GM19240 (cell line): ENCODE measurements around the gene GPR39.

Experiments
- DNase-seq: peaks from one replicate; pipeline ENCODE4 v3.0.0; 2011; ENCODE audit warnings: low spot score; ENCODE audit not compliant: insufficient read length

GPR39 gene

DNA sequence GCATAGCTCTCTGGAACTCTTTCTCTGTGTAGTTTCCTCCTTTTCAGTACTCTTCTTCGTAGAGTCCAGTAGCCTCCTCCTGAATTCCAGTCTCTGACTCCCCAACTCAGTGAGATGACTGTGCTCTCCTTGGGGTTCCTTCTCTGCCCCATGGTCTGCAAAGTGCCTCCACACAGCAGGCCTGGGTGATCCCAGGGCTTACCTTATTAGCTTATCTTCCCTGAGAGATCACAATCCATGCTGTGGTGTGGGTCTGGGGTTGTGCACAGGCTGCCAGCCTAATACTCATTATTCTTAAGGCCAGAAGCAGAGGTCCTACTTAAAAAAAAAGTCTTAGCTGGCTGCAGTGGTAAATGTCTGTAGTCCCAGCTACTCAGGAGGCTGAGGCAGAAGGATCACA, 4.6 kb upstream of the GPR39 start:
- no peak for DNase-seq

DNA sequence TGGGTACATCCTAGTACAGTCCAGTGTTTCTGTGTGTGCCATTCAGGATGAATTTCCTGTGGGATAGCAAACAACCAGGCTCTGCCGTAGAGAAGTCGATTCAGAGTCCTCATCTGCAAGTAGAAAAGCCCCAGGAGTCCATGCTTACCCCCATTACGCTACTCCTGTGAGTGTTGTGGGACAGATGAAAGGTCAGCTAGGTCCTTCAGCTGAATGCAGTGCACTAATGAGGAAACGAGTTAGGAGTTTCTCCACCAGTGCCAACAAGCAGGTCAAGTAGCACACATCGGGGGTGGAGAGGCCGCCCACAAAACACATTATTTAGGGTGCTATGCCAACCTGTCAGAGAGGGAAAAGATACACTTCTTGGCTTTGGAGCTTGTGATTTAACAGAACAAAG, 2.5 kb upstream of the GPR39 start:
- no peak for DNase-seq

DNA sequence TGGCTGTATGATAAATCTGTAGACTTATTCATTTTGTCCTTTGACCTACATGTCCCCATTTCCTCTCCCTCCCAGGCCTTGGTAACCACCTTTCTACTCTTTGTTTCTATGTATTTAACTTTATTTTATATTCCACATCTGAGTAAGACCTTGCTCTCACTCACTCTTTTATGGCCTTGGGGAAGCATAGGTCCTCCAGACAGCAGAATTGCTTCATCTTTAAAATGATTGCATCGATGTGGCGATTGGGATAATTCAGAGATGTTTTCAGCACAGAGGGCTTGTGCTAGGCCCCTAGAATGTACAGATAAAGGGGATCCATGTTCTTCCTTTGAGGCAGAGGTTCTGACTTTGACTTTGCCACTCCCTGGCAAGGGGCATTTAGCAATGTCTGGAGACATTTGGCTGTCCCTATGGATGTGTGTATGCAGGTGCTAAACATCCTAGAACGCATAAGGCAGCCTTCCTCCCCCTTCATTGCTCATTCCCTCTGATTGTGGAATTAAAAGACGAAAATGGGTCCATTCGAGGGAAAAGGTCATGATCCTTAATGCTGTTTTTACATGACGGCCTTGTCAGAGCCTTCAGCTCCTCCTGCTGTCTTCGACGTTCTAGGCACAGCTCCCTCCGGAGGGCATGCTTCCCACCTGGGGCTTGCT, 1.2 kb upstream of the GPR39 start:
- DNase-seq: no peak

DNA sequence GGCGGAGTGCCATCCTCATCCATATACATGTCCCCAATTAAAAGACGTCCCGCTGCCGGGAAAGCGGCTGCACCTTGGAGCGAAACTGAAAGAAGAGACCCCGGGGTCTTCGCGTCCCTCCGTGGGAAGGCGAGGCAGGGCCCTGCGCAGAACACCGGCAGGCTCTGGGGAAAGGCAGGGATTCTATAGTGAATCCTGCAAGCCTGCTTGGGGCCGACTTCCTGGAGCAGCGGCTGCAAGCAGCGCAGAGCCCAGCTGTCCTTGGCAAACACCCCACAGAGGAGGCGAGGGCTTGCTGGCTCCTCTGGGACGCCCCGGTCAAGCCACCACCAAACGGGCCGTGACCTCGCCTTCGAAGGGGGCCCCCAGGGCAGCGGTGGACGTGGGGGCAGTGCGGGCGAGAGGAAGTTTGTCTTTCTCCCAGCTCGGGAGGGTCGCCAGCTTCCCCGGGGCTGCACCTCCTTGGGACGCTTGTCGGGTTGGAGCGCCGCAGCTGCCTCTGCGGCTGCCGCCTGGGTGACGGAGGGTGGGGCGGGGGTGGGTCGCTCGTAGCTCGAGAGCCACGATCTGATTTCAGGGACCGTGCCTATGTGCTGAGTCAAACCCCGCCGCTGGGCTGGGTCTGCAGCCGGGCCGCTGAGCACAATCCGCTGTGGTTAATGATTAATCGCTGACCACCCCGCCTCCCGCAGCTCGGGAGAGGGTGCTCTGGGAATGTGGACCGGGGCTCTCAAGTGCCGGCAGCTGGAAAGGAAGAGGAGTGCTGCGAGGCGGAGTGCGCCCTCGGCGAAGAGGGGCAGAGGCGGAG, 486 bp upstream of the GPR39 start:
- DNase-seq: no peak

DNA sequence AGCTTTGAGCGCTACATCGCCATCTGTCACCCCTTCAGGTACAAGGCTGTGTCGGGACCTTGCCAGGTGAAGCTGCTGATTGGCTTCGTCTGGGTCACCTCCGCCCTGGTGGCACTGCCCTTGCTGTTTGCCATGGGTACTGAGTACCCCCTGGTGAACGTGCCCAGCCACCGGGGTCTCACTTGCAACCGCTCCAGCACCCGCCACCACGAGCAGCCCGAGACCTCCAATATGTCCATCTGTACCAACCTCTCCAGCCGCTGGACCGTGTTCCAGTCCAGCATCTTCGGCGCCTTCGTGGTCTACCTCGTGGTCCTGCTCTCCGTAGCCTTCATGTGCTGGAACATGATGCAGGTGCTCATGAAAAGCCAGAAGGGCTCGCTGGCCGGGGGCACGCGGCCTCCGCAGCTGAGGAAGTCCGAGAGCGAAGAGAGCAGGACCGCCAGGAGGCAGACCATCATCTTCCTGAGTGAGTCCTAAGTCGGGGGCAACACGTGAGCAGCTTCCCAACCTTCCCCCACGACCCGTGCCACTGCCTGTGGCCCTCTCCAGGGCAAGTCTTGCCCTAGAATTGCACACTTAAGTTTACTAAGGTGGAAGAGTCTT, 928 bp downstream of the GPR39 start:
- DNase-seq: no peak

DNA sequence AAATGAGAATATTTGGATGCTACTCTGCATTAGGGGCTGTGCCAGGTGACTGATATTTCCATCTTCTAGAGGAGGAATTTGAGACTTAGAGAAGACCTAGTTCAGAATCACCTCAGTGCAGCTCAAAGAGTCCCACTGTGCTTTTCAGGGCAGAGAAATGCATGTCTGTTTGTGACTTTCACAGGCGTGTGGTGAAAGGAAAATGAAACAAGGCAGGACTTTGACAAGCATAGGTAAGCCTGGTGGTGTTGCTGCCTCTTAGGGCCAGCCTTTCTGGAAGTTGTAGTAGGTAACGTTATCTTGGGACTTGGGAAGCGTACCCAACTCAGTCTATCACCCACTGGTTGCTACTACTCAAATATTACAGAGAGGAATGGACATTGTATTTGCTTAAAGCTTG, 2.6 kb downstream of the GPR39 start:
- no peak for DNase-seq

DNA sequence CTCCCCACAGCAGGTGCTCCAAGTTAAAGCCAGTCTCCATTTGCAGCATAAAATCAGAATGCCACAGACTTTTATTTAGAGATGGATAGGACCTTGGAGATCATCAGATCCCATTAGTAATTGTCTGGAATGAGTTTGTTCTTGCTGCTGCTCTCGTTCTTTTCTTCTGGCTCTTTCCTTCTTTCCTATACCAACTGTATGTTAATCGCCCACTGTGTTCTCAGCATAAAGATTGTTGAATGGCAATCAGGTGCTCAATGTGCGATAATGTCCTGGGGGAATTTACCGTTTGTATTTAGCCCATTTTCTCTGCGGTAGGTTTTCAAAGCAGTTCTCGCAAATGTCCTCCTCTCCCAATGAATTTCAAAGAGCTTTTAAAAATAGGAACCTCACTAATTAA, 3.3 kb downstream of the GPR39 start:
- DNase-seq: no peak

DNA sequence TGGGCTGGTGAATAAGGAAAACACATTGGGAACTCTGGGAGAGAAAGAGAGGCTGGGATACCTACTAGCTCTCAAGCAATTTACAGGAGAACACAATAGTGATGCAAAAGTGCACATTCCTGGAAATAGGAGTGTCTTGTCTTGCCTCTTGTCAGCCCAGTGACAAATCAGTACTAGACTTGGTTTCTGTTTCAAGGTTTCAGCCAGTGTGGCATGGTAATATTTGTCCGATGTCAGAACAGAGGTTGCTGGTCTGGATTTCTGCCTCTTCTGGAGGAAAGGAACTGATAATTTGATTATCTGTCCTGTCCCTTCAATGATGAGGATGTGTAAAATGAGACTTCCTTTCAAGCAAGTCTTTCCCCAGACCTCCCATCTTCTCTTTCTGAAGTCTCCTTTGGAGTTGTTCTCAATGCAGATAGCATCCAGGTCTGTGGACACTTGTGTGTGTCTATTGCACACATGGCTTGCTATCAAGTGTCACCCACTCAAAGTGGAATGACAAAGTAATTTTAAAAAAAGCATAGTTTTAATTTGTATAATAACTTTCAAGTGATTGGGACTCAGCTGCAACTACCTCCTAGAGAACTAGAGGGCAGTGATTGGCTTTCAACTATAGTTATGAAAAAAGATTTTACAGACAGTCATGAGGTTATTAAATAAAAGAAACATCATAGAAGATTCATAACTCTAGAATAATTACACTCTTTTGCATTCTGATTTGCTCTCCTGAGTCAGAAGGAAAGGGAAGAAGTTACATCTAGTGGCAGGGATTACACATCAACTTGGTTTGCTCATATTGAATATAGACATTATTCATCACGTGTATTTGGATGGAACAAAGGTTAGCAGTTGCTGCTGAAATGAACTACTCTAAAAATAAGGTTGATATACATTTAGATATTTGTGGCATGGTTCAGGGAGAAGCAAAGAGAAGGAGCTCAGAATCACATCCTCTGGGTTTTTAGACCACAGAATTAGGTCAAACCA, 4.5 kb downstream of the GPR39 start:
- DNase-seq: no peak

DNA sequence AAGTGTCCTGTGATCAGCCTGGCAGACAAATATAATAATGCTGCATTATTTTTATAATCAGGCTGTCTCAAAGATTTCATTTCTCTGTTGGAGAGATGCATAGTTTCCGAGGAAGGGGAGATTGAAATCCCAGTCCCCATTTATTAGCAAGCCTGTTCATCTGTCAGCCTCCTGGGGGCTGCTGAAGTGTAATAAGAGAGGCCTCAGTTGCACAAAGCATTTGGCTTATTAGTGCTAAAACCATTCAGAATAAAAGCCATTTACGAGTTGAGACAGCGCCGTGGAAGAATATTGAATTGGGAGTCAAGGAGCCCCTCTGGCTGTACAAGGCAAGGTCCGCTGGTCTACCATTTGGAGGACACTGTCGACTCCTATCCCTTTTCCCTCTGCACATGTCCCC, 6.1 kb downstream of the GPR39 start:
- DNase-seq: no peak

DNA sequence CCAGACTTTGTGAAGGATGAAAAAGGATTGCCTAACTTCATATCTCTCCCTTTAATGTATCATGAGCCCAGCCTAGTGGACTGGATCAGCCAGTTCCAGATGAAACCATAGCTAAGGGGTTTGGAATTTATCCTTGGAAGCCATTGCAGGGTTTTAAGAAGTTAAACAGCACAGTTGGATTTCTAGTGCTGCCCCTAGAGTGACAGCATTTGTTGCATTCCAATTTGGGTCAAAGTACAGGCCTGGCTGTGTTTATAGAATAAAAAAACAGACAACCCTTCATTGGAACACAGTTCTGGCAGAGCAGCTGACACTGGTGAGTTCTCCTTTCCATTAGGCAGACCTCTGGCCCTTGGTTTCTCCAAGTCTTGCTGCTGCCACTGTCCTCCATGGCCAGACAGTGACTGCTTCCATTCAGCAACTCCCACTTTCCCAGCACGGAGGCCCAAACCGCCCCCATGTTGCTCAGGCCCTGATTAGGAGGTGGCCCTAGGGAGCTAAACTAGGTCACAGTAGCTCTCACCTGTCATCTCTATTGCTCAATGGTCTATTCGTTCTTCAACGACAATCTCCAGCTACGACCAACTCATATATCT, 8.0 kb downstream of the GPR39 start:
- DNase-seq: no peak

DNA sequence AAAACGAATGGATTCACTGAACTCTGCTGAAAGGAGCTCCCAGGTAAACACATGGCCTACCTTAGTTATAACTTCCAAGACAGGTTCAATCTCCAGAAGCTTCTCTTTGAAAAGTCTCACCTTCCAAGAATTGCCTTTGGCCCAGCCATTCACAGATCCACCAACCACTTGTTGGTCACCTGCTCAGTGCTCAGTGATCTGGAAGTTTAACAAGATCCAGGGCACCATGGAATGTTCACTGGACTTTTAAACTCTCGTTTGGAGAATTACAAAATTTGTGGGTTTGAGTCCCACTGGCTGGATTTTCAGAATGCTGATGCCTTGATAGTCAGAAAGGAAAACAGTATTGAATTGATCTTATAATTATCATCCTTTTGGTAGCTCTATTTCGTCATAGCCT, 9.4 kb downstream of the GPR39 start:
- no peak for DNase-seq

DNA sequence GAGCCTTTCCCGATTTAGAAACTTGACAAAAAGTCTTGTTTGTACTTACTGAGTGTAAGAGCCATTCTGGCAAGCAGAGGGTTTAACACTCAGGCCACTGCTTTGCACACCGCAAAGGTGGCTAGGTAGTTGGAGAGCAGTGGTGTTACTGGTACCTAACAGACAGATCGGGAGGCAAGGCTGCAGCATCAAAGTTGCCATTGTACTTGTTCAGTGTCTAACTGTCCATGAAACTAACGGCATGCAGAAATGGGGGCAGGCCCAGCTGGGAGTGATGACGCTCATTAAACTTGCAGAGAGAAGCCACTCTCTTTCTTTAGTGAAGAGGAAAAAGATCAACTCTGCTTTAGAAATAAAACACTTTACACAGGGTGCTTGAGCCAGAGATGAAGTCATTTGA, 10.1 kb downstream of the GPR39 start:
- DNase-seq: no peak

DNA sequence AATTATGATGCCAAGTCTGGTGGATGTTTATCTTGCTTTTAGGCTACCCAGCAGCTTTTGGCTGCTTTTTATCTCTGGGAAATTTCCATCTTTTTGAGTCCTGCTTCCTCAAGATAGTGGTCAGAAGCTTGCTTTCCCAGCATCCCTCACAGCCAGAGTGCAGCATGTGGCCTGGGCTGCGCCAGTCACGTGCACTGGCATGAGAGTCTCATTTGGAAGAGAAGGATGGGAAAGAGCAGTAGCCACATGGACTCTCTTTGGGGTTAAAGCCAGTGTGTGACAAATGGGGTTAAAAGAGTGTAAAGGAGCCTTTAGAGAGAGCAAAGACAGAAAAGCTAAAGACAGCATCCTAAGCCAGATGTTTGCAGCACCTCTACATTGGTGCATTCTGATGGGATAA, 12.7 kb downstream of the GPR39 start:
- no peak for DNase-seq

DNA sequence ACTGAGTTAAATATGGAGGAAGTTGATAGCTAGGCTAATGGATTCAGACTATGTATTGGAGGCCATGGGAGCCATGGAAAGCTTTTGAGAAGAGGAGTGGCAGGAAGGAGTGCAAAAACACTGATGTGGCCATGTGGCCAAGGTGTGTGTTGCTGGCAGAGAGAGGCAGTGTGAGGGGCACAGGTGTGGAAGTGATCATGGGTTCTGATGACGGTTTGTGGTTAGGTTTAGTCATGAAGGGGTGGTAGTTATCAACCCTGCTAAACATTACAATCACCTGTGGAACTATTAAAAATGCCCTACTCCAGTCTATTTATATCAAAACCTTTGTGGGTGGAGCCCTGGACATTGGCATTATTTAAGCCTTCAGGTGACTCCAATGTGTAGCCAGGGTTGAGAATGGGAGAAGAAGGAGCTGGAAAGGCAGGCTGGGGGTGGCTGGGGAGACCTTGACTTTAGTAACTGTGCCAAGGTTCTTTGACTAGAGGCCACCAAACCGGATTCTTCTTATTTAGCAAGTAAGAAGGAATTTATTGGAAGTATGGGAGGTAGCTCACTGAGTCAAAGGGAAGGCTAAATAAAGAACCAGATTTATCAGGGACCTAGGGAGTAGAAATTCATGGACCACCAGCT, 13.5 kb downstream of the GPR39 start:
- DNase-seq: no peak

DNA sequence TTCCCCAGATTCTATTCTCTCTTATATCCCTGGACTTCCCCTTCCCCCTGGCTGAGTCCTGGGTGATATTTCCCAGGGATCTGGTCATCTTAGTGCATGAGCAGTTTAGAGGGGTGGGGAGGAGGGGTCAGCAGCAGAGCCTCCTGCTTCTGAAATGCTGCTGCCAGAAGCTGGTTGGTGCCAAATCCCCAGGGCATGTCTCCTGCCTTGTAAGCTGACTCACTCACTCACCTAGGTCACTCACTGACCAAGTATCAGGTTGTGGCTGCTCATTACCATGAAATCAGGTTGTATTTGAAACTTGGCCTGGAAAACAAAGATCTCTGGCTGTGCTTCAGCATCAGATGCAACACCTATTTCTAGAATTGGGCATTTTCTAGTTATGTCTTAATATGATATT, 14.3 kb downstream of the GPR39 start:
- no peak for DNase-seq

DNA sequence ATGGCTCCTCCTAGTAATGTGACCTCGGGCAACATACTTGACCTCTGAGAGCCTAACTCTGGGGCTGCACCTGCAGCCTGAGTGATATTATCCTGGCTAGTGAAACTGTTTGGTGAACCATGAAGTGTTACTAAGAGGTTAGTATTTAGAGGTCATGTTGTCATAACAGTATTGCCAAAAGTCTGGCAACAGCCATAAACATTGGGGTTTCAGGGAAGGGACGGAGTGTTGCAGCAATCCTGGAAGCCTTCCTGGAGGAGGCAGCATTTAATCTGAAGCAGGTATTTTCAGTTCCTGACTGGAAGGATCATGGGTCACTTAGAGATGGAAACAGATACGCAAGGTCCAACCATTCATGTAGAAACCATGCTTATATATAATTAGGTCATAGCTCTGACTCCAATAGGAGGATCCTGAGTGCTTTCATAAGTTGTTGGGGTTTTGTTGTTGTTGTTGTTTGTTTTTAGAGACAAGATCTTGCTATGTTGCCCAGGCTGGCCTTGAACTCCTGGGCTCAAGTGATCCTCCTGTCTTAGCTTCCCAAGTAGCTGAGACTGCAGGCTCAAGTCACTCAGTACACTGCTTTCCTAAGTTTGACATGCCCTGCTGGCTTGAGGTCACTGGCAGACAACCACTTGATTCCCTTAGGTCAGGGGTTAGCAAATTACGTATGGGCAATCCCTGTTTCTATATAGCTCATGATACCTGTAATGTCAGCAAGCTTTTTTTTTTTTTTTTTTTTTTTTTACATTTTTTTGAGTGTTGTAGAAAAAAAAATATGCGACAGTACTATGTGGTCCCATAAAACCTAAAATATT, 21.5 kb downstream of the GPR39 start:
- DNase-seq: no peak

DNA sequence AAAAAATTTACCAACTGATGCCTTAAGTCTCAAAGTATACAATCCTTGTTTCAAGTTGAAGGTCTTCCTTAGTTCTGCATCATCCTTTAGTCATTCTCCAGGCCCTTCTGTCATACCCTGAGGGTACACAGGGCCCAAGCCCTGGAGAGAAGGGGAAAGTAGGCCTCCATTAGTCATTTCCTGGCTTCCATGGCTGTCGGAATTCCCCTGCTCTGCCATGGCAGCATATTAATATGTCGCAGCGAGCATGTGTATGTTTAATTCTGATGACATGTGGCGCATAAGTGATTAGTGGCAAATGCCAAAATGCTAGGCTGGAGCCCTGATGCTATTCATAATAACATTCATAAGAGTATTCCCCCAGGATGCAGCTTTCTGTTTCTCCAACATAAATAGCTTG, 22.1 kb downstream of the GPR39 start:
- DNase-seq: no peak

DNA sequence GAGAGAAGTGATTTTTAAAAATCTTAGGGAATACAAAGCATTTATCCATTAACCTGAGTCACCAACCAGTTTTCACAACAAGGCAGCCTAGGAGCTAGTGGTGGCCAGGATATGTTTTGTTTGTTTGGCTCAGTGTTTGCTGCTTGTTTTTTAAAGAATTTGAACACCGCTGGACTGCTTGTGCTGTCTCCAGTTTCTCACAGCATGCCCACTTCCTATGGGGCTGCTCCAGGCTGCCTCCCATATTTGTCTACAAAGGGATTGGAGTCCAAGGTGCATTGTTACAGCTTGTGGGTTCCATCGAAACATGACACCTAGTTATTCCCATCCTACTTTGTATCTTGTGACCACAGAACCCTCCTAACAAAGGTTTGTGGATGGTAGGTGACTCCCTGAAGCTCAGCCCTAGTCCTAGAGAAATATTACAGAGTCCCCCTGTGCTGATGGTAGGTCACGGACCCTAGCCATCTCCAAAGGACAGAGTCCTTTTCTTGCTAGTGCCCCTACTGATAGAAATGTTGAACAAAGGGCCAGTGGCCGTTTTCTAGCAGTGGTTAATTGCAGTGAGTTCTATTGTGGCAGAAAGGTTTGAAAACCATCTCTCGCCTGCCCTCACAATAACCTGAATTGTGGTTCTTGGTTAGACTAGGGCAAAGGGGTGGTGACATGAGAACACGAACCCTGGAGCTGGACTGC, 23.2 kb downstream of the GPR39 start:
- DNase-seq: no peak

DNA sequence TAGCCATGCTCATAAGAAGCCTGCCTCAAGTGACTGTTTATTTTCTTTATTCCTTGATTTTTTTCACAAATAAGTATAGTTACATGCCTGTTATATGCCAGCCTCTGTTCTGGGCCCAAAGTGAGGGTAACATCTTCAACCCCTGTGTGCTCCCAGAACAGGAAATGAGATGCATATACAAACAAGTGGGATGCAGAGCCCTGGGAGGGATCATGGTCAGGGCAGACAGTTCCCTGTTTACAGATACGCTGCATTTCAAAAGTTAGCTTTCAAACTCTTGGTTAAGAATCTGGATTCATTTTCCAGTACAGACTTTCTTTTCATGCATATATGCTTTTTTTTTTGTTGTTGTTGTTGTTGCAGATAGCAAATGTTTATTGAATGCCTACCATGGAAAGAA, 24.4 kb downstream of the GPR39 start:
- no peak for DNase-seq
